HAP-1 (cell line): Measurements from ENCODE around the gene COL10A1.
A peak's percentile ranks its signal among the peaks of the same experiment; 100 is the strongest.
"Not testable (repeated sequence)": the region's sequence is repeated elsewhere in the genome, so short reads cannot be mapped to it uniquely, and the experiment has no call there.

Source experiments
- DNase-seq, 2 experiments: peaks; one replicate each; pipeline ENCODE4 v3.0.0-alpha.2; 2016 to 2020; ENCODE audit warnings: low spot score in 2 of 2
- H3K27me3 ChIP-seq: fragments of 250-450 bp; sonication (Bioruptor Pico); 2 replicates; pipeline ENCODE4 v1.5.1; 2020; ENCODE audit warnings: low read depth, mild to moderate bottlenecking, moderate library complexity
- H3K36me3 ChIP-seq: fragments of 250-450 bp; sonication (Bioruptor Pico); replicated peaks from 2 replicates; pipeline ENCODE4 v1.5.1; 2020; ENCODE audit warnings: mild to moderate bottlenecking
- H3K4me1 ChIP-seq: fragments of 250-450 bp; sonication (Bioruptor Pico); 2 replicates; pipeline ENCODE4 v1.5.1; 2020; ENCODE audit warnings: mild to moderate bottlenecking
- H3K4me3 ChIP-seq: fragments of 250-450 bp; sonication (Bioruptor Pico); 2 replicates; pipeline ENCODE4 v1.5.1; 2020; ENCODE audit warnings: mild to moderate bottlenecking, moderate library complexity
- H3K9me3 ChIP-seq: fragments of 250-450 bp; sonication (Bioruptor Pico); 2 replicates; pipeline ENCODE4 v1.5.1; 2020; ENCODE audit warnings: mild to moderate bottlenecking, moderate library complexity
- in situ Hi-C: fragments of 300-500 bp; cut with MboI; formaldehyde crosslinking; loops from 3 replicates; pipeline ENCODE4 v1.14.3; 2020; ENCODE audit warnings: low sequenced_read_pairs, inconsistent platforms, mixed read lengths

COL10A1 gene

GRCh38 chr6:116108836-116109235, 17.1 kb downstream of the COL10A1 start:
- no peaks in the 10 kb centered on the region for H3K9me3 ChIP-seq
- H3K36me3 ChIP-seq, result peaks cover 9% of the 10 kb centered on the region
- no peak overlapping the region for H3K4me3 ChIP-seq
- H3K27me3 ChIP-seq, result no peaks in the 10 kb centered on the region
- in situ Hi-C loops, result no loop called here
- DNase-seq, result peak in 1 of 2 experiments; percentile 22
- H3K4me1 ChIP-seq, result peaks cover 36% of the 10 kb centered on the region

GRCh38 chr6:116106146-116106545, 19.8 kb downstream of the COL10A1 start:
- no peak for DNase-seq
- Histone ChIP-seq H3K27me3 (no peaks in the 10 kb centered on the region), H3K4me3 (no peak overlapping the region), H3K9me3 (no peaks in the 10 kb centered on the region), H3K36me3 (peaks cover 9% of the 10 kb centered on the region), H3K4me1 (peaks cover 41% of the 10 kb centered on the region)
- in situ Hi-C loops, result no loop called here

GRCh38 chr6:116105247-116105646, 20.7 kb downstream of the COL10A1 start:
- Histone ChIP-seq H3K27me3 (no peaks in the 10 kb centered on the region), H3K4me3 (no peak overlapping the region), H3K36me3 (peaks cover 1% of the 10 kb centered on the region; the same call in 1 of the 2 replicates), H3K4me1 (peaks cover 43% of the 10 kb centered on the region), H3K9me3 (no peaks in the 10 kb centered on the region)
- in situ Hi-C loops, result no loop called here
- no peak for DNase-seq

- peaks cover 44% of the 10 kb centered on the region for H3K4me1 ChIP-seq
- no peaks in the 10 kb centered on the region; the same call in 1 of the 2 replicates for H3K36me3 ChIP-seq
- in situ Hi-C loops, result no loop called here
- H3K4me3 ChIP-seq, result no peak overlapping the region
- no peak for DNase-seq
- no peaks in the 10 kb centered on the region for H3K27me3 ChIP-seq
- H3K9me3 ChIP-seq, result no peaks in the 10 kb centered on the region
Measured at GRCh38 chr6:116104636-116105035, 21.3 kb downstream of the COL10A1 start.

- H3K4me1 ChIP-seq, result peaks cover 30% of the 10 kb centered on the region
- no peak for DNase-seq
- in situ Hi-C loops, result no loop called here
- H3K4me3 ChIP-seq, result no peak overlapping the region
- H3K9me3 ChIP-seq, result no peaks in the 10 kb centered on the region
- H3K27me3 ChIP-seq, result no peaks in the 10 kb centered on the region
- H3K36me3 ChIP-seq, result no peaks in the 10 kb centered on the region; the same call in 1 of the 2 replicates
Measured at GRCh38 chr6:116102873-116103272, 23.1 kb downstream of the COL10A1 start.

GRCh38 chr6:116101790-116102189, 24.1 kb downstream of the COL10A1 start:
- peaks cover 24% of the 10 kb centered on the region for H3K4me1 ChIP-seq
- H3K36me3 ChIP-seq, result no peaks in the 10 kb centered on the region; the same call in 1 of the 2 replicates
- H3K9me3 ChIP-seq, result no peaks in the 10 kb centered on the region
- in situ Hi-C loops, result no loop called here
- H3K4me3 ChIP-seq, result peak overlapping the region; percentile 82
- no peaks in the 10 kb centered on the region for H3K27me3 ChIP-seq
- DNase-seq, result no peak

- Histone ChIP-seq H3K36me3 (no peaks in the 10 kb centered on the region; the same call in 1 of the 2 replicates), H3K9me3 (no peaks in the 10 kb centered on the region), H3K4me3 (peak overlapping the region; percentile 82), H3K4me1 (peaks cover 19% of the 10 kb centered on the region), H3K27me3 (no peaks in the 10 kb centered on the region)
- DNase-seq, result peak; percentile 91
- in situ Hi-C loops, result no loop called here
Measured at GRCh38 chr6:116101302-116101718, 24.6 kb downstream of the COL10A1 start.

- Histone ChIP-seq H3K27me3 (no peaks in the 10 kb centered on the region), H3K4me1 (peaks cover 13% of the 10 kb centered on the region), H3K4me3 (peak within 1 kb of the TSS; percentile 82), H3K36me3 (no peaks in the 10 kb centered on the region; the same call in 1 of the 2 replicates), H3K9me3 (no peaks in the 10 kb centered on the region)
- in situ Hi-C loops, result no loop called here
- peak; percentile 82 to 88 for DNase-seq
Measured at GRCh38 chr6:116100419-116101301, 25.3 kb downstream of the COL10A1 start, which contains the start of gene NT5DC1. NT5DC1 (plus strand) TSS chr6:116100853; CDS start chr6:116100931, 78 bp downstream.

- H3K36me3 ChIP-seq, result no peaks in the 10 kb centered on the region; the same call in 1 of the 2 replicates
- no peaks in the 10 kb centered on the region for H3K9me3 ChIP-seq
- DNase-seq, result no peak
- no peak overlapping the region for H3K4me3 ChIP-seq
- no peaks in the 10 kb centered on the region for H3K27me3 ChIP-seq
- peaks cover 13% of the 10 kb centered on the region for H3K4me1 ChIP-seq
- in situ Hi-C loops, result no loop called here
Measured at GRCh38 chr6:116099036-116099435, 26.9 kb downstream of the COL10A1 start.

- Histone ChIP-seq H3K9me3 (no peaks in the 10 kb centered on the region), H3K4me3 (no peak overlapping the region), H3K36me3 (no peaks in the 10 kb centered on the region), H3K4me1 (peaks cover 13% of the 10 kb centered on the region), H3K27me3 (no peaks in the 10 kb centered on the region)
- in situ Hi-C loops, result no loop called here
- DNase-seq, result no peak
Measured at GRCh38 chr6:116096979-116097816, 28.7 kb downstream of the COL10A1 start.

GRCh38 chr6:116096048-116096759, 29.7 kb downstream of the COL10A1 start:
- H3K4me3 ChIP-seq, H3K9me3 ChIP-seq, in situ Hi-C loops, DNase-seq, H3K36me3 ChIP-seq, H3K27me3 ChIP-seq, H3K4me1 ChIP-seq: not testable (repeated sequence)

- no peaks in the 10 kb centered on the region for H3K9me3 ChIP-seq
- in situ Hi-C loops, result no loop called here
- no peak for DNase-seq
- H3K4me1 ChIP-seq, result no peaks in the 10 kb centered on the region
- H3K27me3 ChIP-seq, result no peaks in the 10 kb centered on the region
- no peak overlapping the region for H3K4me3 ChIP-seq
- no peaks in the 10 kb centered on the region for H3K36me3 ChIP-seq
Measured at GRCh38 chr6:116094041-116094440, 31.9 kb downstream of the COL10A1 start.

GRCh38 chr6:116090251-116090650, 35.7 kb downstream of the COL10A1 start:
- no peaks in the 10 kb centered on the region for H3K9me3 ChIP-seq
- H3K4me1 ChIP-seq, result no peaks in the 10 kb centered on the region
- H3K4me3 ChIP-seq, result no peak overlapping the region
- in situ Hi-C loops, result no loop called here
- H3K36me3 ChIP-seq, result no peaks in the 10 kb centered on the region
- H3K27me3 ChIP-seq, result no peaks in the 10 kb centered on the region
- no peak for DNase-seq
